Astrocyte of the hippocampus (primary cell): ENCODE measurements around the gene CDCA5.

Experiments used
- DNase-seq: peaks from one replicate; pipeline ENCODE4 v3.0.0; 2011; ENCODE audit warnings: low read depth, low spot score

CDCA5 gene

DNA sequence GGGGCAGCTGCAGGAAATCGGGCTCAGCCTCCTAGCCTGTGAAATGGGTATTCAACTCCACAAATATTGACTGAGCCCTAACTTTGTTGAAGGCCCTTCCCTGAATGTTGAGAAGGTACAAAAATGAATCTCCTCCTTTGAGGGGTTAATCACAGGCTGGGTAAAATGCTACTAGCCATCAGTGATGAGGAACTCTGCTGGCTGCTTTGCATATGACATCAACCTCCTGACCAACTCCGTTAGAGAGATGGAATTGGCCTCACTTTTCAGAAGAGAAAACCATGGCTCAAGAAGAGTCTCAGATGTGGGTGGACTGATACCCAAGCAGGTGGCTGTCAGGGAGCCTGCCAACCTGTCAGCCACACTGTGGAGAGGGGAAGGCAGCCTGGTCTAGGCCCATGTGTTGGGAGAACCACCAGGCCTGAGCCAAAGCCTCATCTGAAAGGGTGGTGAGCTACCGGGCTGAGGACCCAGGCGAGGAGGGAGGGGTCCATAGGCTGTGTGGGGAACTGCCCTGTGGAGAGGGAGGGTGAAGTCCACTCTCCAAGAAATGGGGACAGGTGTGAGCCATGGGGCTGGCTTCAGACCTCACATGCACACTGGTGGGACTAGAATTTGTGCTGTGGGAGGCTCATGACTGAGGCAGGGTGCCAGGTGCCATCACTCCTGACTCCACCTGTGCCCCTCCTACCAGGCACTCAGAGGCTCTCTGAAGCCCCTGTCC, 11.8 kb downstream of the CDCA5 start:
- no peak for DNase-seq

- no peak for DNase-seq
Measured at GRCh38 chr11:65069217-65069616, 14.6 kb downstream of the CDCA5 start.

DNA sequence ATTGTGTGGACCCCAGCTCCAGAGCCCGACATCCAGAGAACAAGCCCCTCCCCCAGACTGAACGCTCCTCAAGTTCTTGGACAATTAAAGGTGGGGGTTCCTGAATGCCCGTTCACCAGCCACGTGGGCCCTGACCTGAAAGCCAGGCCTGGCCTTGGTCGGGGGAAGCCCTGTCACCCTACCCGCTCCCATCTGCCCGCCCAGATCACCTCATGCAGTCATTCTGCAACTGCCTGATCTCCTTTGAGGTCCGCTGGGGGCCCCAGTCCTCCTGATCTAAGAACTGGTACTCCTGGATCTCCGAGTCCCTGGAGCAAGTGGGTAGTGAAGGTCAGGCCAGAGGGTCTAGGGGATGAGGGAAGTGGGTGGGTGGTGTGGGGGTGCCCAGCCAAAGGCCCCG, 16.4 kb downstream of the CDCA5 start:
- DNase-seq, result no peak

DNA sequence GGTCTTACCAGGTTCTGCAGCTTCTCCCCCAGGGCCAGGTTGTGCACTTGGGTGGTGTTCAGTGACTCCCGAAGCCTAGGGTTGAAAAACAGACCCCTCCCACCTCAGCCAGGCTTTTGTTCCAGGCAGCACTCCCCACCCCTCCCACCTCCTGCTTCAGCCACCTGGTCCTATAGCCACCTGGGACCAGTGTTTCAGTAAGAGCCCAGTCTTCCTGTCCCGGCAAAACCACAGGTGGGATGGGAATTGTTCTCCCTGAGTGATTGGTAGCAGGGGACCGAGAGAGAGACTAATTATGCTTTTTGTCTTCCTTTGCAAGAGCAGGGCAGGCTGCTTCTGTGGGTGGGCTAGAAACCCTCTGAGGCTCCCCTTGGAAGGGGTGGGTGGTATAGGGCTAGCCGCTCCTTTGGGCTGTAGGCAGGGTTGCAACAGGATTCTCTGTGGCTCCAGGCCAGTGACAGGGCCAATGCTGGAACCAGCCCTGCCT, 17.0 kb downstream of the CDCA5 start:
- DNase-seq, result no peak

GRCh38 chr11:65066315-65066714, 17.5 kb downstream of the CDCA5 start:
- DNase-seq, result no peak

GRCh38 chr11:65065851-65066250, 18.0 kb downstream of the CDCA5 start:
- DNase-seq, result no peak

GRCh38 chr11:65064847-65065240, 19.0 kb downstream of the CDCA5 start:
- no peak for DNase-seq

DNA sequence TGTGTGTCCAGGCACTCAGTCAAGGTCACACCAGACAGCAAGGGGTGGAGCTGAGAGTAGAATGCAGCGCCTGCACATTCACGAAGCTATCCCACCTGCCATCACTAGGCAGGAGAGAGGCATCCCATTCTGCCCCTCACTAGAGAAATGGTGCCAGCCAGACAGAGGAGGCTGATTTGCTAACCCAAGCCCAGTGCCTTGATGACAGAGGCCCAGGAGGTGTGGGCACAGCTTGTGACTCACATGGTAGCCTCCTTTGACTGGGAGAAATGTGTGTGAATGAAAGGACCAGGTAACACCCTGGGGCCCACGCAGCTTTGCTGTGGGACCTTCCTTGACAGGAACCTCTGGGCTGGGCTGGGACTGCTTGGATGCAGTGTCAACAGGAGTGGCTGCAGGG, 20.3 kb downstream of the CDCA5 start:
- DNase-seq, result no peak

GRCh38 chr11:65060913-65061408, 22.9 kb downstream of the CDCA5 start:
- peak; percentile 9 for DNase-seq

DNA sequence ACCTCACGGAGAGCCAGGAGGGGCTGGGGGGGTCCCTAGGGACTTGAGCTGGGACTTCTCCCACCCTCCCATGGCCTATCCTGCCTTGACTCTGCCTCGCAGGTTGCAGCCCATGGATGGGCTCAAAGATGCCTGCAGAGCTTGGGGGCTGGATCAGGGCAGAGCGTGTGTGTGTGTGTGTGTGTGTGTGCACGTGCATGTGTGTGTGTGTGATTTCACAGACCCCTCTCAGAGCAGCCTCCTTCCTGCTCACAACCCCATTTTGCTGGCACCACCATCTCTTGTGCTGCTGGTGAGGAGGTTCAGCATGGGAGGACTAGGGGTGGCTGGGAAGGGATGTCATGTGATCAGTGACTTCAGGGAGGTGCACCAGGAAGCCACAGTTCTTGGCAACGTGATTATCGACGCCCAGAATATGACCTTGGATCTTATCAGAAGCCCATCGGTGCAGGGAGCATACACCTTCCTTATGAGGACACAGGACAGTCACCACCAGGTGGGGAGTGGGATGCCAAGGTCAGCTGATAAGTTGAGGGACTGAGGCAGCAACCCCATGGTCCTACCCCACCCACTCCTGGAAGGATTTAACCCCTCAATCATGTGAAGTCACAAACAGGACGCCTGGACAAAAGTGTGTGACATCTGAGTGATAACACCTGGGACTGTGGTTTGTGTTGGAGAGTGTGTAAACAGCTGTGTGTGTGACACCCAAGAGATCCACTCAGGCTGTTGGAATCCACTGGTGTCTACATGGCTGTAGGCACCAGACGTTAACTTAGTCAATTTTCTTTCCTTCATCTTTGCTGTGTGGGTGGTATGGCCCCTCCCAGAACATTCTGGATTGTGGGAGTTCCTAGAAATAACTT, 23.6 kb downstream of the CDCA5 start:
- no peak for DNase-seq

- DNase-seq, result no peak
Measured at GRCh38 chr11:65059523-65059922, 24.3 kb downstream of the CDCA5 start.

GRCh38 chr11:65058419-65059054, 25.3 kb downstream of the CDCA5 start, which contains the start of gene NAALADL1:
Gene NAALADL1, minus strand, starts transcription at chr11:65058553. Its CDS starts 32 bp downstream, at chr11:65058521.
- DNase-seq, result no peak

DNA sequence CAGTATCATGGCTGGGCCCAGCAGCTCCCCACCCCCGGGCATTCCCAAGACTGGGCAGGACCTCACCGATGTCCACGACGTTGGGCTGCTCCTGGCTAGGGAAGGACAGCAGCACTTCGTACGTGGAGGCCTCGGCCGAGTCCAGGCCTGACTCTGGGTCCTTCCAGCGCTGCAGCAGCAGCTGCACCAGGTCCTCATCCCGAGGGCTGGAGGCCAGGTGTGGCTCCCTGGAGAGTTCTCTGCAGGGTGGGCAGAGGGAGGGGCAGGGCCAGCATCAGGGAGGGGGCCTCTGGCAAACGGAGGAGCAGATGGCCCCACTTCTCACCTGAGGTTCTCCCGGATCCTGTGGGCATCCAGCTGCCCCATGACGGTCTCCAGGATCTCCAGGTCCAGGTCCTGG, 25.8 kb downstream of the CDCA5 start:
- DNase-seq, result no peak

DNA sequence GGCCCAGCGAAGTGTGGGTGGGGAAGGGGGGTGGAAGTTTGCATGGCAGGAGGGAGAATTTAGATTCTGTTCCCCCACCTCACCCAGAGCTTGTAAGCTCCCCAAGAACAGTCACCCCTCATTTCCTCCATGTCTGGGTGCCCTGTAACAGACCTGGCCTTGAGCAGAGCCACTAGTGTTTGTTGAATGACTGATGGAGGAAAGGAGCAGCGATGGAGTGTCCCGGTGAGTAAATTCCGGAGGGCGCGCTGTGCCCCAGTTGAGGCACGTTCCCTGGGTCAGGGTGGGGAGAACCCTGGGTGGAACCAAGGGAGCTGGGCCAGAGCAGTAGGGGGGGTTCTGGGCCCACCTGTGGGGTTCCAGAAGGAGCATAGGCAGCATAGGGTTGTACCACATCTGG, 26.3 kb downstream of the CDCA5 start:
- DNase-seq, result no peak

- no peak for DNase-seq
Measured at GRCh38 chr11:65056999-65057398, 26.8 kb downstream of the CDCA5 start.

GRCh38 chr11:65055538-65055937, 28.3 kb downstream of the CDCA5 start:
- no peak for DNase-seq

DNA sequence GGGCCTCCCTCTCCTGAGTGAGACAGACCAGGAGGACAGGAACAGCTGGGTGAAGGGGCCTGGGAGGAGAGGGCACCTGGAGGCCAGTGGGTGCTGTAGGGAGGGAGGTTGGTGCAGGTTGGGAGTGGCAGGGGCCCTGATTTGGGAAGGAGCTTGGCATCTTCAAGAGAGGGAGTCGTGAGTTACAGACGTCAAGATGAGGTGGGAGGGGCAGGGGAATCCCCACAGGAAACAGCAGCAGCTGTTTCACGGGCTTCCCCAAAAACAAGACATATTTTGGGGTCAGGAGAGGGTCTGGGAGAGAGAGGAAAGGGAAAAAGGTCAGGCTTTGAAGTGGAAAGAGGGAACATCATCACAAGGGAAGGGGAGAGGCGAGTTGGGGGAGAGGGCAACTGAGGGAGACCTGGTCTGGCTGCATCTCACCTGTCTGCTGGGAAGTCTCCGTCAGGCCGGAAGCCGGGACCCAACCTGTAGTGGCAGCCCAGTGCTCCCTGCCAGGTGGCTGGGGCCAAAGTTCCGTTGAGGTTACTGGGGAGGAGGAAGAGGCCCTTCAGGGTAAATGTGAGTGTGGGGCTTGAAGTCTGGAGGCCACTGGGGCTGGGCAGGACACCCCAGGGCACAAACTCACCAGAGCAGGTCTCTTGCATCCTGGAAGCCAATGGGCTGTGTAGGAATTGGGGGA, 29.9 kb downstream of the CDCA5 start:
- DNase-seq, result no peak

DNA sequence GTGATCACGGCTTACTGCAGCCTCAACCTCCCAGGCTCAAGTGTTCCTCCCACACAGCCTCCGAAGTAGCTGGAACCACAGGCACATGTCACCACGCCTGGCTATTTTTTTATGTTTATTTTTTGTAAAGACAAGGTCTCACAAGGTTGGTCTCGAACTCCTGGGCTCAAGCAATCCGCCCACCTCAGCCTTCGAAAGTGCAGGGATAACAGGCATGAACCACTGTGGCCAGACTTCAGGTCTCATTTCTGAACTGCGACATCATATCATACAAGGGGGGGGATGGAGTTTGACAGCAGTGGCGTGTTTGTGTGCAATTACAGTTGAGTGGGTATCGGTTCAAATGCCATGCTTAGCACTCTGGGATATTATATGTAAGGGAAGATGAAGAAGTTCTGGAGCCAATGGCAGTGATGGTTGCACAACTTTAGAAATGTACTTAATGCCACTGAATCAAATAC, 32.4 kb downstream of the CDCA5 start:
- DNase-seq, result no peak

DNA sequence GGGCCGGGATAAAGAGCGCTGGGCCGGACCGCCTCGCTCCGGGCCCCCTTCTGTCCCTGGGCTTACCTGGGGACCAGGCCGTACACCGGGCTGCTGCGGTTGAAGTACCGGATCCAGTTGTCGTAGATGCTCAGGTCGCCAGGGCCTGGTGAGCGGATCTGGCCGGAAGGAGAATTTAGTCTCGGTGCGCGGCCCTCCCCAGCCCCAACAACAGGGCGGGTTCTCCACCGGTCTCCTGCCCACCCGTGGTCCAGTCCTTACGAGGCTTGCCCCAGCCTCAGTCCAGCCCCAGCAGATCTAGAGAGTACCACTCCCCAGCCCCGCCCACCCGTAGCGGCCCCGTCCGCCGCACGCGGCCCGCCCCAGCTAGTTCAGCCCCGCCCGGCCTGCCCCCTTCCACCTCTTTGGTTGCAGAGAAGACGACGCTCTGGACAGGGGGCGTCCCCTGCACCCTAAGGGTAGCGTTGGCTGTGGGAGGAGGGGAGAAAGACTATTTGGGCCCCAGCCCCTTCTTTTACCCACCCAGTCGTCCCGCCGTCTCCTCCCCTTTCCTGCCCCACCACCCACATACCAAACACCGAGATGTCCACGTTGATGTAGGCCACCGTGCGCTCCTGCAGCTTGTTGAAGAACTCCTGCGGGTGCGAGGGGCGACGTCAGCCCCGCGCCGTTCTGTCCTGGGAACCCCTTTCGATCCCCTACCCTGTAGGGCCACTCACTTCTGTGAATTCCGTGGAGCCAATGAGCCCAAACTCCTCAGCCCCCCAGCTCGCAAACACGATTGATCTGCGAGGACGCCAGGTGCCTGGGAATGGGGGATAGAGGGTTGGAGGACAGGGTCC, 36.0 kb downstream of the CDCA5 start:
- DNase-seq, result peak; percentile 7

DNA sequence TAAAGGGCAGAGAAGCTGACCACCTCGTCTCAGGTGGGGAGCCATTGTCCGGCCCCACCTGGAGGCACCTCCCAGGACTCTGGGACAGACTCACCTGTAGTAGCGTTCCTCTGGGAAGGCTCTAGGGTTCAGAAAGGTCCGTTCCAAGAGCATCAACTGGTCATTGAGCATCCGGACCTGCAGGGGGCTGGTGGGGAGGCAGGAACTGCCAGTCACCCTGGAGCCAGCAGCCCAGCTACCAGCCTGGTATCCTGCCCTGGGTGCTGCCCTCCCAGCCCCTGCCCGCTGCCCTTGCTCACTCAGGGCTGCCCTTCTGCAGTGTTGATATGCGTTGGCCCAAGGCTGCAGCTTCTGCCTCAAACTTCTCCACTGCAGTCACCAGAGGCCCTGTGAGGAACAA, 38.1 kb downstream of the CDCA5 start:
- DNase-seq, result no peak

DNA sequence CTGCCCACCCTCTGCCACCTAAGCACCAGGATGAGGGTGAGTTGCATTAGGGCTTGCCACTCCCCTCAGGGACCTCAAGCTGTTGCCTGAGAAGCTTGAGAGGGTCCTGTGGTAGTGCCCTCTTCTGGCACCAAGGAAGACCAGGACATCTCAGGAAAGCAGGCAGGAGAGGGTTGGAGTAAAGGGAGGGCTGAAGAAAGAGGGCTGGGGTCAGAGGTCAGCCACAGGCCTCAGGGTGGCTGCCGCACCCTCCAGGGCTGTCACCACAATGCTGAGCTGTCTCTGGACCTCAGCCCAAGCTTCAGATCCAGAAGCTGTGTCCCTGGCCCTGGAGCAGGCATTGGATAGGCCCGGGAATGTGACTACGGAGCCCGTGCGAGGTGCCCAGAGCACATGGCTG, 38.8 kb downstream of the CDCA5 start:
- no peak for DNase-seq
